Measurements from ENCODE around the gene BRPF1.

BRPF1 gene

DNA sequence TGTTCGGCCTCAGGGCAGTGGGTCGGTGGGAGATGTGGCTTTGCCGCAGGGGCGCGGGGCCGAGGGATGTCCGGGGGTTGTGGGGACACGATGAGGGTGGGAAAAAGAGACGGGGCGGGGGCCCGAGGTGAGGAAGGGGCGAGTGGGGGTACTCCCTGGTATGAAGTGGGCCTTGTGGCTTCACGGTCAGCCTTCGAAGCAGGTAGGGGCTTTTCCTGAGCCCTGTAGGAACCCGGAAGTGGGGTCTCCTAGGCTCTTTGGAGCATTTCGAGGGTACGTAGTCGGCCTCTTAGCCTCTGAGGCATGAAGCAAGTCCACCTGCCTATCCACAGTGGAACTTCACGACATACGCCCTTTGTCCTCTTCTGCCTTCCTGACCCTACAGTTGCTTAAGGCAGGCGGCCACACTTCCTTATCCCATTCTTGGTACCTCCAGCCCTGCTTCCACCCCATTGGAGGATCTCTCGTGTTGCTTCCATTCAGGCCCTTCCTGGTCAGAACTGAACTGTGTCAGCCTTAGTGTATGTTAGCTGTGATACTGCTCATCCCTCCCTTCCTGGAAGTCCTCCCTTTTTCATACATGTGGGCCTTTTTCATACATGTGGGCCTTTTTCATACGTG lies 61.7 kb downstream of the BRPF1 start:
- DNase-seq (ENCODE audit: extremely low spot score): no peak
- ChIA-PET POLR2A (interaction anchor here (0.8 to 1.6 kb wide), 8 partner anchors 10 to 397 kb away, joined by 3 to 6 read pairs (median 4); partner anchors contain the start of gene OGG1), CTCF (interaction anchor here (0.7 to 1.3 kb wide), 6 partner anchors 11 to 393 kb away, joined by 3 to 4 read pairs (median 3); partner anchors contain the start of gene OGG1)
- TF ChIP-seq, protein P1, sequence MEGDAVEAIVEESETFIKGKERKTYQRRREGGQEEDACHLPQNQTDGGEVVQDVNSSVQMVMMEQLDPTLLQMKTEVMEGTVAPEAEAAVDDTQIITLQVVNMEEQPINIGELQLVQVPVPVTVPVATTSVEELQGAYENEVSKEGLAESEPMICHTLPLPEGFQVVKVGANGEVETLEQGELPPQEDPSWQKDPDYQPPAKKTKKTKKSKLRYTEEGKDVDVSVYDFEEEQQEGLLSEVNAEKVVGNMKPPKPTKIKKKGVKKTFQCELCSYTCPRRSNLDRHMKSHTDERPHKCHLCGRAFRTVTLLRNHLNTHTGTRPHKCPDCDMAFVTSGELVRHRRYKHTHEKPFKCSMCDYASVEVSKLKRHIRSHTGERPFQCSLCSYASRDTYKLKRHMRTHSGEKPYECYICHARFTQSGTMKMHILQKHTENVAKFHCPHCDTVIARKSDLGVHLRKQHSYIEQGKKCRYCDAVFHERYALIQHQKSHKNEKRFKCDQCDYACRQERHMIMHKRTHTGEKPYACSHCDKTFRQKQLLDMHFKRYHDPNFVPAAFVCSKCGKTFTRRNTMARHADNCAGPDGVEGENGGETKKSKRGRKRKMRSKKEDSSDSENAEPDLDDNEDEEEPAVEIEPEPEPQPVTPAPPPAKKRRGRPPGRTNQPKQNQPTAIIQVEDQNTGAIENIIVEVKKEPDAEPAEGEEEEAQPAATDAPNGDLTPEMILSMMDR (IDR thresholded peaks at IDR 0.05; ENCODE audit: control extremely low read depth, extremely low read depth, low read depth, missing control alignments): no peak

DNA sequence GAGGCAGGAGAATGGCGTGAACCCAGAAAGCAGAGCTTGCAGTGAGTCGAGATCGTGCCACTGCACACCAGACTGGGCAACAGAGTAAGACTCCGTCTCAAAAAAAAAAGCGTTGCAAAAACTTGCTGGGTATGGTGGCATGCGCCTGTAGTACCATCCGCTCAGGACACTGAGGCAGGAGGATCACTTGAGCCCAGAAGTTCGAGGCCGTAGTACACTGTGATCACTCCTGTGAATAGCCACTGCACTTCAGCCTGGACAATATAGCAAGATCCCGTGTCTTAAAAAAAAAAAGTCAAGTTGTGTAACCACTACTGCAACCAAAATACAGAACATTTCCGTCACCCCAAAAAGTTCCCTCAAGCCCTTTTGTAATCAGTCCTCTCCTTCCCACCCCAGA lies 62.9 kb downstream of the BRPF1 start:
- DNase-seq (ENCODE audit: extremely low spot score): no peak
- ChIA-PET CTCF (interaction anchor here (1.3 kb wide), 1 partner anchor 32 kb away, joined by 4 read pairs; no protein-coding TSS in a partner anchor), POLR2A (no interaction called here)
- TF ChIP-seq, protein P1 (IDR thresholded peaks at IDR 0.05; ENCODE audit: control extremely low read depth, extremely low read depth, low read depth, missing control alignments): no peak

DNA sequence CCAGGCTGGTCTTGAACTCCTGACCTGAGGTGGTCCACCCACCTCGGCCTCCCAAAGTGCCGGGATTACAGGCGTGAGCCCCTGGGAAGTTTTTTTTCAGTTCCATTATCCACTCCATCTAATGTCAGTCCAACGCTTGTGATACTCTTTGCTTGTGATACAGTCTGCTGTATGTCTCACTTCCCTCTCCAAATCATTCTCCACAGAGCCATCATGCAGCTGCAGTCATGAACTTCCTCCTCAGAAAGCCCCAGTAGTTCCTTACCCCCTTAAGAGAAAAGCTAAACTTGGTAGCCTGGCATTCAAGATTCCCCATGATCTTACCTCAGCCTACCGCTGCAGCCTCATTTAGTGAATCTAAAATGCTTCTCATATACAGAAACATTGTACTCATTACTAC lies 63.7 kb downstream of the BRPF1 start:
- POLR2A ChIA-PET: no interaction called here
- DNase-seq (ENCODE audit: extremely low spot score): peak; percentile 43
- CTCF ChIA-PET: interaction anchor here (1.1 to 1.8 kb wide), 3 partner anchors 18 to 32 kb away, joined by 4 read pairs; no protein-coding TSS in a partner anchor
- TF ChIP-seq, protein P1 (IDR thresholded peaks at IDR 0.05; ENCODE audit: control extremely low read depth, extremely low read depth, low read depth, missing control alignments): no peak

DNA sequence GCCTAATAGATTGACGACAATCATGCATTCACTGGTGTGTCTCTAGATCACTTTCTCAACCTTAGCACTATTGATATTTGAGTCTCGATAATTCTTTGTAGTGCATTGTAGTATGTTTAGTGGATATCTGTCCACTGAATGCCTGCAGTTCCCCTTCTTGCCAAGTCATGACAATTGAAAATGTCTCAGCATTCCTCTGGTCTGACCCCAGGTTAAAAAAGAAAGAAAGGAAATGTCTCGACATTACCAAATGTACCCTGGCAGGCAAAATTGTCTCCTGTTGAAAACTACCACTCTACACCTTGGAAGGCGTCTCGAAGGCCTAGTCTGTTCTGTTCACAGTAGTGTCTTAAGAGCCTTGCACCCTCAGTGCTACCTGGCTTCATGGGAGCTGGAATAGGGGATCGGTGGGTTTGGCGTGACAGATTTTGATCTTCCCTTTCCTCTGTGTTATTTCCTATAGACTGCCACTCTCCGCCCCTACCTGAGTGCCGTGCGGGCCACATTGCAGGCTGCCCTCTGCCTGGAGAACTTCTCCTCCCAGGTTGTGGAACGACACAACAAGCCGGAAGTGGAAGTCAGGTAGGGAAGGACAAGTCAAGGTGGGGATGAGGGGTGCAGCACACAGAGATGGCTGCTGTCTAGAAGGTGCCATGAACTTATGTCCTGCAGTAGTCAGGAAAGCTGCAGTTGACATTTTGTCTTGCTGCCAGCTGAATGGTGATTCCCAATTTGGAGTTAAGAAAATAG lies 65.8 kb downstream of the BRPF1 start:
- ChIA-PET POLR2A (no interaction called here), CTCF (no interaction called here)
- TF ChIP-seq, protein P1 (IDR thresholded peaks at IDR 0.05; ENCODE audit: control extremely low read depth, extremely low read depth, low read depth, missing control alignments): no peak
- DNase-seq (ENCODE audit: extremely low spot score): no peak

All from GM10248 (cell line).